OCI-LY1 (cell line): ENCODE results near the gene GLI3.

Experiments
- EZH2 ChIP-seq: fragments of 200-600 bp; sonication (generic), shearing (Covaris generic); IDR thresholded peaks from 2 replicates; pipeline ENCODE4 v1.8.0; 2017; ENCODE audit warnings: borderline replicate concordance, mixed run types, mild to moderate bottlenecking, antibody characterized with exemption, low read length, moderate library complexity, mixed read lengths
- TF ChIP-seq, protein P1 (sequence below): fragments of 200-600 bp; sonication (generic), shearing (Covaris generic); IDR thresholded peaks from 2 replicates; pipeline ENCODE4 v1.5.1; 2017; ENCODE audit warnings: mild to moderate bottlenecking, antibody characterized with exemption, low read length, moderate library complexity, mixed read lengths

DNA sequence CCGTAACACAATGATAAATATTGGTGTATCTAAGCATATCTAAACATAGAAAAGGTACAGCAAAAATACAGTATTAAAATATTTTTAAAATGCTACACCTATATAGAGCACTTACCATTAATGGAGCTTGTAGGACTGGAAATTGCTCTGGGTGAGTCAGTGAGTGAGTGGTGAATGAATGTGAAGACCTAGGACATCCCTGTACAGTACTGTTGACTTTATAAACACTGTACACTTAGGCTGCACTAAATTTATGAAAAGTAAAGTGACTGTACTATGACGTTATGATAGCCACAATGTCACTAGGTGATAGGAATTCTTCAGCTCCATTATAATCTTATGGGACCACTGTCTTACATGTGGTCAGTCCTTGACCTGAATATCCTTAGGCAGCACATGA, 147.0 kb downstream of the GLI3 start:
- no peak for TF ChIP-seq EZH2
- TF ChIP-seq, protein P1, sequence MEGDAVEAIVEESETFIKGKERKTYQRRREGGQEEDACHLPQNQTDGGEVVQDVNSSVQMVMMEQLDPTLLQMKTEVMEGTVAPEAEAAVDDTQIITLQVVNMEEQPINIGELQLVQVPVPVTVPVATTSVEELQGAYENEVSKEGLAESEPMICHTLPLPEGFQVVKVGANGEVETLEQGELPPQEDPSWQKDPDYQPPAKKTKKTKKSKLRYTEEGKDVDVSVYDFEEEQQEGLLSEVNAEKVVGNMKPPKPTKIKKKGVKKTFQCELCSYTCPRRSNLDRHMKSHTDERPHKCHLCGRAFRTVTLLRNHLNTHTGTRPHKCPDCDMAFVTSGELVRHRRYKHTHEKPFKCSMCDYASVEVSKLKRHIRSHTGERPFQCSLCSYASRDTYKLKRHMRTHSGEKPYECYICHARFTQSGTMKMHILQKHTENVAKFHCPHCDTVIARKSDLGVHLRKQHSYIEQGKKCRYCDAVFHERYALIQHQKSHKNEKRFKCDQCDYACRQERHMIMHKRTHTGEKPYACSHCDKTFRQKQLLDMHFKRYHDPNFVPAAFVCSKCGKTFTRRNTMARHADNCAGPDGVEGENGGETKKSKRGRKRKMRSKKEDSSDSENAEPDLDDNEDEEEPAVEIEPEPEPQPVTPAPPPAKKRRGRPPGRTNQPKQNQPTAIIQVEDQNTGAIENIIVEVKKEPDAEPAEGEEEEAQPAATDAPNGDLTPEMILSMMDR: no peak
